Neural cell (in vitro differentiated cells): ENCODE data around the gene NOMO2. TPM values are rescaled to one million over a fixed set of nuclear protein-coding genes. Genes with fewer than 3 reads are reported as not detected.
"Not testable (repeated sequence)": the region's sequence is repeated elsewhere in the genome, so short reads cannot be mapped to it uniquely, and the experiment has no call there.

Source experiments
- H2AFZ ChIP-seq: fragments of 200-600, 300-800 bp; sonication (generic), shearing (Covaris generic); 2 replicates; pipeline ENCODE4 v1.6.0; 2014; ENCODE audit warnings: low read depth, mild to moderate bottlenecking, antibody characterized with exemption, low read length, moderate library complexity
- H3F3A ChIP-seq: fragments of 200-600 bp; shearing (Covaris generic); 2 replicates; pipeline ENCODE4 v1.6.1; 2016; ENCODE audit warnings: mild to moderate bottlenecking, moderate library complexity, mixed read lengths, antibody characterized with exemption, low read length; ENCODE audit not compliant: insufficient read depth, poor library complexity, severe bottlenecking
- H3K27ac ChIP-seq: fragments of 200-600, 300-800 bp; sonication (generic), shearing (Covaris generic); 2 replicates; pipeline ENCODE4 v1.5.1; 2014; ENCODE audit warnings: mild to moderate bottlenecking, low read length, moderate library complexity
- H3K27me3 ChIP-seq: fragments of 300-800, 200-600 bp; sonication (generic), shearing (Covaris generic); 2 replicates; pipeline ENCODE4 v1.6.0; 2014; ENCODE audit warnings: mild to moderate bottlenecking, low read depth, low read length, moderate library complexity; ENCODE audit not compliant: insufficient read depth
- H3K36me3 ChIP-seq: fragments of 300-800, 200-600 bp; sonication (generic), shearing (Covaris generic); 2 replicates; pipeline ENCODE4 v1.5.1; 2014; ENCODE audit warnings: mild to moderate bottlenecking, antibody characterized with exemption, low read length, moderate library complexity; ENCODE audit not compliant: insufficient read depth
- H3K4me2 ChIP-seq: fragments of 300-800, 200-600 bp; sonication (generic), shearing (Covaris generic); 2 replicates; pipeline ENCODE4 v1.6.0; 2014; ENCODE audit warnings: mild to moderate bottlenecking, low read length
- H3K4me3 ChIP-seq: fragments of 300-800, 200-600 bp; sonication (generic), shearing (Covaris generic); 2 replicates; pipeline ENCODE4 v1.5.1; 2014; ENCODE audit warnings: mild to moderate bottlenecking, low read length, moderate library complexity
- H3K79me2 ChIP-seq: fragments of 200-600 bp; shearing (Covaris generic); replicated peaks from 2 replicates; pipeline ENCODE4 v1.6.0; 2014; ENCODE audit warnings: mild to moderate bottlenecking, low read length, moderate library complexity; ENCODE audit not compliant: insufficient read depth
- H3K9ac ChIP-seq: fragments of 300-800, 200-600 bp; sonication (generic), shearing (Covaris generic); 2 replicates; pipeline ENCODE4 v1.6.1; 2016; ENCODE audit warnings: mild to moderate bottlenecking, low read length, mixed read lengths
- H3K9me2 ChIP-seq: fragments of 200-600 bp; shearing (Covaris generic); 2 replicates; pipeline ENCODE4 v1.6.1; 2016; ENCODE audit warnings: mild to moderate bottlenecking, low read length, mixed read lengths; ENCODE audit not compliant: insufficient read depth
- H3K9me3 ChIP-seq: fragments of 200-600, 300-800 bp; sonication (generic), shearing (Covaris generic); 2 replicates; pipeline ENCODE4 v1.6.1; 2016; ENCODE audit warnings: mild to moderate bottlenecking, mixed run types, low read length, moderate library complexity, mixed read lengths
- H4K20me1 ChIP-seq: fragments of 200-600 bp; shearing (Covaris generic); 2 replicates; pipeline ENCODE4 v1.6.1; 2016; ENCODE audit warnings: mild to moderate bottlenecking, mixed run types; ENCODE audit not compliant: insufficient read depth
- CTCF ChIP-seq: fragments of 450-650 bp; IDR thresholded peaks from 2 replicates; pipeline ENCODE4 v1.5.1; 2014; ENCODE audit warnings: antibody characterized with exemption, mild to moderate bottlenecking, moderate library complexity; ENCODE audit not compliant: poor library complexity, severe bottlenecking
- SMC3 ChIP-seq: fragments of 450-650 bp; conservative IDR thresholded peaks from 2 replicates; pipeline ENCODE4 v1.6.1; 2014; ENCODE audit warnings: antibody characterized with exemption, mild to moderate bottlenecking, moderate library complexity; ENCODE audit not compliant: poor library complexity
- polyA minus RNA-seq: library from RNA; depleted of rRNA, polyadenylated mRNA; stranded (reverse); fragments of >200 nt; gene quantifications from 2 replicates; pipeline ENCODE4 v1.2.3, GENCODE V29; 2014
- polyA plus RNA-seq: library from polyadenylated mRNA; depleted of rRNA; stranded (reverse); fragments of >200 nt; gene quantifications from 2 replicates; pipeline ENCODE4 v1.2.3, GENCODE V29; 2014

NOMO2 gene
- polyA plus RNA-seq, result 55.8 and 59.1 TPM in 2 replicates
- polyA minus RNA-seq, result 66.4 and 84.7 TPM in 2 replicates

GRCh38 chr16:18561727-18562314 is at the start of gene NOMO2:
Gene NOMO2, minus strand, starts transcription at chr16:18562097. Its CDS starts 57 bp downstream, at chr16:18562040.
- H3K9me3 ChIP-seq, H3K79me2 ChIP-seq, H4K20me1 ChIP-seq, H2AFZ ChIP-seq, H3K36me3 ChIP-seq, H3K9me2 ChIP-seq, H3K27me3 ChIP-seq, H3F3A ChIP-seq, H3K4me2 ChIP-seq, H3K27ac ChIP-seq, H3K9ac ChIP-seq: not testable (repeated sequence)
- TF ChIP-seq CTCF, result peak; percentile 62
- peak; percentile 33 for TF ChIP-seq SMC3
- H3K4me3 ChIP-seq, result peak within 1 kb of the TSS; percentile 57

GRCh38 chr16:18610147-18610803 is 48.4 kb upstream of the NOMO2 start:
- H3K27ac ChIP-seq, result not testable (repeated sequence)

GRCh38 chr16:18608271-18608670 is 46.4 kb upstream of the NOMO2 start:
- not testable (repeated sequence) for H4K20me1 ChIP-seq, H2AFZ ChIP-seq, H3K9me3 ChIP-seq, H3K4me3 ChIP-seq, H3K27me3 ChIP-seq, H3K36me3 ChIP-seq, H3K9me2 ChIP-seq, H3K27ac ChIP-seq, H3K79me2 ChIP-seq, H3F3A ChIP-seq, H3K4me2 ChIP-seq, H3K9ac ChIP-seq

More at GRCh38 chr16:18610147-18610803, 48.4 kb upstream of the NOMO2 start:
- H3K27me3 ChIP-seq, H3K9me3 ChIP-seq, H3K9me2 ChIP-seq, H3K36me3 ChIP-seq, H3K4me3 ChIP-seq, H3K79me2 ChIP-seq, H3F3A ChIP-seq, H3K4me2 ChIP-seq, H2AFZ ChIP-seq, H3K9ac ChIP-seq, H4K20me1 ChIP-seq: not testable (repeated sequence)

GRCh38 chr16:18603572-18604246 is 41.8 kb upstream of the NOMO2 start:
- not testable (repeated sequence) for H2AFZ ChIP-seq, H3K9ac ChIP-seq, H3K36me3 ChIP-seq, H3K27ac ChIP-seq, H3K4me2 ChIP-seq, H3K9me2 ChIP-seq, H4K20me1 ChIP-seq, H3K27me3 ChIP-seq, H3F3A ChIP-seq, H3K9me3 ChIP-seq, H3K79me2 ChIP-seq, H3K4me3 ChIP-seq

- not testable (repeated sequence) for H3F3A ChIP-seq, H3K27ac ChIP-seq, H3K4me3 ChIP-seq, H3K4me2 ChIP-seq, H3K9me3 ChIP-seq, H3K79me2 ChIP-seq, H4K20me1 ChIP-seq, H3K27me3 ChIP-seq, H3K9me2 ChIP-seq, H3K36me3 ChIP-seq, H3K9ac ChIP-seq, H2AFZ ChIP-seq
Measured at GRCh38 chr16:18598582-18598981, 36.7 kb upstream of the NOMO2 start.

- H3K9me2 ChIP-seq, H3F3A ChIP-seq, H3K9me3 ChIP-seq, H2AFZ ChIP-seq, H3K27me3 ChIP-seq, H3K27ac ChIP-seq, H3K4me2 ChIP-seq, H3K4me3 ChIP-seq, H3K9ac ChIP-seq, H3K79me2 ChIP-seq, H3K36me3 ChIP-seq, H4K20me1 ChIP-seq: not testable (repeated sequence)
Measured at GRCh38 chr16:18597734-18598133, 35.8 kb upstream of the NOMO2 start.

GRCh38 chr16:18597319-18597718 is 35.4 kb upstream of the NOMO2 start:
- H3K27ac ChIP-seq, H3K9me3 ChIP-seq, H3K4me2 ChIP-seq, H2AFZ ChIP-seq, H3K4me3 ChIP-seq, H4K20me1 ChIP-seq, H3K36me3 ChIP-seq, H3K9me2 ChIP-seq, H3K79me2 ChIP-seq, H3F3A ChIP-seq, H3K9ac ChIP-seq, H3K27me3 ChIP-seq: not testable (repeated sequence)
